GM08714 (cell line): ENCODE data around the gene YIF1A.
"Not testable (repeated sequence)": the region's sequence is repeated elsewhere in the genome, so short reads cannot be mapped to it uniquely, and the experiment has no call there.

Experiments used
- H3K4me3 ChIP-seq: fragments of 200-500 bp; sonication (Bioruptor generic); 2 replicates; pipeline ENCODE4 v1.5.1; 2014; ENCODE audit warnings: mild to moderate bottlenecking, low read length, inconsistent platforms
- ZNF274 ChIP-seq: IDR thresholded peaks from 2 replicates; pipeline ENCODE4 v1.6.1; 2012; ENCODE audit warnings: mild to moderate bottlenecking, low read depth, low read length

The YIF1A gene

DNA sequence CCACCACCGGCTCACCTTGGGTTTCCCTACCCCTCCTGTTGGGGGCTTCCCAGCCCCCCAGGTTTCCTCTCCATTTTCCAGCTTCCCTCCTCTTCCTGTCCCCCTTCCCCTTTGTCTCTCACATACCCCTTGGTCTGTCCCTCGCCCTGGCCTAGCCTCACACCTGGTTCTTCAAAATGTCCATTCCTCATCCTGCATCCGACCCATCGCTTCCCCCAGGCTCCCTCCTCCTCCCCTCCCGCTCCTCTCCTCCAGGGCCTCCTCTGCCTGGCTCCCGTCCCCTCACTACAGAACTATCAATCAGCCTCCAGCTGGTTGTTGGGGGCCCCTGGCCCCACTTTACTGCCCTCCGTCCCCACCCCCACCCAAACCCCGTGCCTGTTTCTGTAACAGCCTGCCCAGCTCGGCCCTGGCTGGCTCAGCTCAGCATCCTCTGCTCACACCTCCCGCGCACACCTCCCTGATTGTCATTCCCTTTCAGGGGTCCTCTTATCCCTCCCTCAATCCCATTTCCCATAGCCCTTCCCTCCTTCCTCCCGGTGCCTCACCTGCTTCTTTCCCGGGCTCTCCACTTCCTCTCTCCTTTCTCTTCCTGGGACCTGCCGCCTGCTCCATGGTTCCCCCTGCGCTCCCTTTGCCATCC lies 9.7 kb downstream of the YIF1A start:
- no peak for TF ChIP-seq ZNF274
- no peak overlapping the region for H3K4me3 ChIP-seq

DNA sequence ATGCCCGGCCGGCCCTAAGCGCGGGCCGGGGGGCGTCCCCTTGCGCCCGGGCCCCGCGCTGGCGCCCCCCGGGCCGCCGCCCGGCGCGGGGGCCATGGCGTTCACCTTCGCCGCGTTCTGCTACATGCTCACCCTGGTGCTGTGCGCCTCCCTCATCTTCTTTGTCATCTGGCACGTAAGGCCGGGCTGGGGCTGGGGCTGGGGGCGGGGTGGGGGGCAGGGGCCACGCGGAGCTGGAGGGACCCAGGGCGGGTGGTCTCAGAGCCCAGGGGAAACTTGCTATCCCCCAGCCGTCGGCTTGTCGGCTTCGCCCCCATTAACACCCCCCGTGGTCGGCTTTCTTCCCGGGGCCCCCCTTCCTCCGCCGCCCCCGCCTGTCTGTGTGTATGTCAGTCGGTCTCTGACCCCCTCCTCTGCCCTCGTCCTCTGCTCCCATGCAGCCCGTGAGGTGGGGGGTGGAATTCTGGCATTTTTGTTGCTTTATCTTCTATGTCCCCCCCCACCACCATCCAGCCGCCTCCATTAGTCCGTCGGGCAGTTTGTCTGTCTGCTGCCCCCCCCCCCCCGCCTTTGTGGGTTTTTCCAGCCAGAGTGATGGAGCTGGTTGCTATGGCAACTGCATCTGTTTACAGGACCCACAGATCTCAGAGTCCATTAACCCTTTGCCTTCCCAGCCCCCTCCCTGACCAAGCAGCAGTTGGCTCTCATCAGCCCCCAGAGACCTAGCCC lies 10.4 kb downstream of the YIF1A start:
- no peak overlapping the region for H3K4me3 ChIP-seq
- no peak for TF ChIP-seq ZNF274

DNA sequence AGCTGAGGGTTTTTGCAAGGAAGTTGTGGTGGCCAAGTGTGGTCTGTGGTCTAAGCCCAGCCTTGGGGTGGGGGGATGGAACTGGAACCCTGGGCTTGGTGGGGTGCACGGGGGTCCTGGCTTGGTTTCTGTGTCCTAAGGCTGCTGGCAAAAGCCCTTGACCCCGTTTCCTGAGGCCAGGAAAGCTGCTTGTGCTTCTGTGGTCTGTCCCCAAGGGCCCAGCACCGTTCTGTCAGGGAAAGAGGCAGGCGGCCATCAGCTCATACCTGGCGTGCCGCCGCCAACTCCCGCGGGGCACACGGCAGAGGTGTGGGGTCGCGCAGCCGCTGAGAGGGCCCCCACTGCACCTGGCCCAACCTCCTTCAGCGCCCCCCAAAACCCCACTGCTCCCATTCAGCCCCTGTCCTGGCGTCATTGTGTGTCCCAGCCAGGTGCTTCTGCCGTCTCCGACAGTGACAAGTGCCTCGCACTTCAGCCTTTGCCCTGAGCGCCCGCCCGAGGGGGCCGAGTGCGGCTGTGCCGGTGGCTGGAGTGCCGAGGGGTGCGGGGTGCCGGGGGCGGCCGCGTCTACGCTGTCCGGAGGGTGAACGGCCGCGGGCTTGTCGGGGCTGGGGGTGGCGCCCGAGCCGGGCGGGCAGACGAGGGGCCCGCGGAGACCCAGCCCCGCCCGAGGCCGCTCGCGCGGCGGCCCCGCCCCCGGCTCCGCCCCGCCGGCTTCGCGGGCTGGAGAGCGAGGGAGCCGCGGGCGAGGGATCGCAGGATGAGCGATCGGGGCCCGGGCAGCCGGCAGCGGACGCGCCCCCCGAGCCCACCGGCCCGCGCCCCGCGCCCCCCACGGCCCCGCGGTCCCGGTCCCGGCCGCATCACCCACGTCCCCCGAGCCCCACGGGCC lies 11.2 kb downstream of the YIF1A start, which contains the start of gene CNIH2:
CNIH2 (plus strand) TSS at position 705 of the 892 bp plus-strand sequence. CDS start 282 bp downstream, outside the sequence.
- H3K4me3 ChIP-seq = peak within 1 kb of the TSS; percentile 24; the same call in 1 of the 2 replicates
- no peak for TF ChIP-seq ZNF274

DNA sequence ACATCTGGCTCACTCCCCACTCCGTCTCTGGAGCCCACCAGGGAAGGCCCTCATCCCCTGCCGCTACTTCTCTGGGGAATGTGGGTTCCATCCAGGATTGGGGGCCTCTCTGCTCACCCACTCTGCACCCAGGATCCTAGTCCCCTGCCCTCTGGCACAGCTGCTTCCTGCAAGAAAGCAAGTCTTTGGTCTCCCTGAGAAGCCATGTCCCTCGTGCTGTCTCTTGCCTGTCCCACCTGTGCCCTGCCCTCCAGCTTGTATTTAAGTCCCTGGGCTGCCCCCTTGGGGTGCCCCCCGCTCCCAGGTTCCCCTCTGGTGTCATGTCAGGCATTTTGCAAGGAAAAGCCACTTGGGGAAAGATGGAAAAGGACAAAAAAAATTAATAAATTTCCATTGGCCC lies 11.9 kb downstream of the YIF1A start:
- H3K4me3 ChIP-seq = not testable (repeated sequence)

DNA sequence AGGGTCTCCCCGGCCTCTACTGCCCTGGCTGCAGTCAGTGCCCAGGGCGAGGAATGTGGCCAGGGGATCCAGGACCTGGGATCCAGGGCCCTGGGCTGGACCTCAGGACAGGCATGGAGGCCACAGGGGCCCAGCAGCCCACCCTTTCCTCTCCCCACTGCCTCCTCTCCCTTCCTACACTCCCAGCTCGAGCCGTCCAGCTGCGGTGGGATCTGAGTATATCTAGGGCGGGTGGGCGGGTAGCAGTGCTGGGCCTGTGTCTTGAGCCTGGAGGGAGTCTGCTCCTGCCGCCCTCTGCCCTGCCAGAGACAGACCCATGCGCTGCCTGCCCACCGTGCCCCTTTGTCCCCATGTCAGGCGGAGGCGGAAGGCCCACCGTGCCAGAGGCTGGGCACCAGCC lies 12.3 kb downstream of the YIF1A start:
- H3K4me3 ChIP-seq = not testable (repeated sequence)

DNA sequence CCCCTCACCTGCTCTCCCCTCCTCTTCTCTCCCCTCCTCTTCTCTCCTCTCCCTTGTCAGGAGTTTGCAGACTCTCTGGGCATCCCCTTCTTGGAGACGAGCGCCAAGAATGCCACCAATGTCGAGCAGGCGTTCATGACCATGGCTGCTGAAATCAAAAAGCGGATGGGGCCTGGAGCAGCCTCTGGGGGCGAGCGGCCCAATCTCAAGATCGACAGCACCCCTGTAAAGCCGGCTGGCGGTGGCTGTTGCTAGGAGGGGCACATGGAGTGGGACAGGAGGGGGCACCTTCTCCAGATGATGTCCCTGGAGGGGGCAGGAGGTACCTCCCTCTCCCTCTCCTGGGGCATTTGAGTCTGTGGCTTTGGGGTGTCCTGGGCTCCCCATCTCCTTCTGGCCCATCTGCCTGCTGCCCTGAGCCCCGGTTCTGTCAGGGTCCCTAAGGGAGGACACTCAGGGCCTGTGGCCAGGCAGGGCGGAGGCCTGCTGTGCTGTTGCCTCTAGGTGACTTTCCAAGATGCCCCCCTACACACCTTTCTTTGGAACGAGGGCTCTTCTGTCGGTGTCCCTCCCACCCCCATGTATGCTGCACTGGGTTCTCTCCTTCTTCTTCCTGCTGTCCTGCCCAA lies 12.8 kb downstream of the YIF1A start:
- TF ChIP-seq ZNF274 = no peak
- H3K4me3 ChIP-seq = no peak overlapping the region

DNA sequence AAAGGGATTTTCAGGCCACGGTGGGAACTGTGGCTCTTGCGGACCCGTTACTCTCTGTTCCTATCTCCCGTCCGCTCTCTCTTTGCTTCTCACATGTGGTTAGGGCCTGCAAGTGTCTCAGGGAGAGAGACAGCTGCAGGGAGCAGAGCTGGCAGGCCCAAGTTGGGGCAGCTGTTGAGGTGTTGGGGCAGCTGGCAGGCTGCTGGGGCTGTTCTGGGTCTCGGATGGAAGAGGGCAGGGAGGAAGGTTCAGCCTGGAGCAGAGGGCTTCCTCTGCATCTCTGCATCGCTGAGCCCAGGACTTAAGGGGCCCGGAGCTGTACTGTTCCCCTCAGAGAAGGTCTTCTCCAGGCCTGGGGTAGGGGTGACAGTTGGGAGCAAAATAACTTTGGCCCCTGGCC lies 13.5 kb downstream of the YIF1A start:
- no peak for TF ChIP-seq ZNF274
- no peak overlapping the region for H3K4me3 ChIP-seq

DNA sequence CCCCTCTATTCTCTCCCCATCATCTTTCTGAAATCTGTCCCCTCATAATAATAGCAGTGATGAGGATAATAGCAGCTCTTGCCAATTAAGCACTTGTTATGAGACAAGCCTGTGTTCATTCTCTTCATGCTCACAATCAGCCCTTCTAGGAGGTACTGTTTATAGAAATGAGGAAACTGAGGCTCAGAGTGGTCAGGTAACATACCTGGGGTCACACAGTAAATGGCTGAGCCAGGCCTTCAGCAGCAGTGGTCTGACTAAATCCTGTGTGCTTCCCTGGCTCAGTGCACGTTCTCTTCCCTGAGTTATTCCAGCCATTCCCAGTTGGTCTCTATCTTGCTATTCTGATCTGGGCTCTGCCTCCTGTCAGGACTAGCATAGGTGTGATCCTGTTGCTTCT lies 14.7 kb downstream of the YIF1A start:
- no peak overlapping the region for H3K4me3 ChIP-seq
- TF ChIP-seq ZNF274 = no peak

DNA sequence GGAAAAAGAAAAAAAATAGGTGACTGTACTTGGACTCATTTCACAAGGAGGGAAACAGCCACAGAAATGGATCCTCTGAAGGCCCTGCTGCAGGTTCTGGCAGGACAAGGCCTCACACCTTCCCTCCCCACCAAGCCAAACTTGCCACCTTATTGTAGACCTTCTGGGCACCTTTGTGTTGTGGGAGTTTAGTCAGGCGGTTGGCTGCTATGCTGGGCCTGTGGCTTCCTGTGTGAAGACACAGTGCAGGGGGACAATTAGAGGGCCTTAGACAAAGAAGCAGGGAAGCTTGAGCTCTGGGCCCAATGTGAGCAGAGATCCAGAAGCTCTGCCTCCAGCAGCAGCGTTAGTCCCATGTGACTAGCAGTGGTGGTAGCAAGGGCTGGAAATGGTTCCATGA lies 16.3 kb downstream of the YIF1A start:
- TF ChIP-seq ZNF274 = no peak

DNA sequence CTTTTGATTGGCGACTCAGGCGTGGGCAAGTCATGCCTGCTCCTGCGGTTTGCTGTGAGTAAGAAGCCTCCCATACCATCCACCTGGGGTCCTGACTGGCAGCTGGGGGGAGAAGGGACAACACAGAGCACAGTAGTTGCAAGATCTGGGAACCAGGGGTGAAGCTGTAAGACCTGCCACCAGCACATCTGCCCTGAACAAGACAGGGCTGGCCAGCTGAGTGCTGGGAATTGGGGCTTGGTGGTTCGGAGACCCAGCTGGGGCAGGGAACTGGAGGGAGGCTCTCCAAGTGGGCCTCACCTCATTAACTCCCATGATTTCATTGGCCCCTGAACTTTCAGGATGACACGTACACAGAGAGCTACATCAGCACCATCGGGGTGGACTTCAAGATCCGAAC lies 17.1 kb downstream of the YIF1A start:
- no peak overlapping the region for H3K4me3 ChIP-seq
- no peak for TF ChIP-seq ZNF274

More for the DNA sequence above, 16.3 kb downstream of the YIF1A start:
- no peak overlapping the region for H3K4me3 ChIP-seq

DNA sequence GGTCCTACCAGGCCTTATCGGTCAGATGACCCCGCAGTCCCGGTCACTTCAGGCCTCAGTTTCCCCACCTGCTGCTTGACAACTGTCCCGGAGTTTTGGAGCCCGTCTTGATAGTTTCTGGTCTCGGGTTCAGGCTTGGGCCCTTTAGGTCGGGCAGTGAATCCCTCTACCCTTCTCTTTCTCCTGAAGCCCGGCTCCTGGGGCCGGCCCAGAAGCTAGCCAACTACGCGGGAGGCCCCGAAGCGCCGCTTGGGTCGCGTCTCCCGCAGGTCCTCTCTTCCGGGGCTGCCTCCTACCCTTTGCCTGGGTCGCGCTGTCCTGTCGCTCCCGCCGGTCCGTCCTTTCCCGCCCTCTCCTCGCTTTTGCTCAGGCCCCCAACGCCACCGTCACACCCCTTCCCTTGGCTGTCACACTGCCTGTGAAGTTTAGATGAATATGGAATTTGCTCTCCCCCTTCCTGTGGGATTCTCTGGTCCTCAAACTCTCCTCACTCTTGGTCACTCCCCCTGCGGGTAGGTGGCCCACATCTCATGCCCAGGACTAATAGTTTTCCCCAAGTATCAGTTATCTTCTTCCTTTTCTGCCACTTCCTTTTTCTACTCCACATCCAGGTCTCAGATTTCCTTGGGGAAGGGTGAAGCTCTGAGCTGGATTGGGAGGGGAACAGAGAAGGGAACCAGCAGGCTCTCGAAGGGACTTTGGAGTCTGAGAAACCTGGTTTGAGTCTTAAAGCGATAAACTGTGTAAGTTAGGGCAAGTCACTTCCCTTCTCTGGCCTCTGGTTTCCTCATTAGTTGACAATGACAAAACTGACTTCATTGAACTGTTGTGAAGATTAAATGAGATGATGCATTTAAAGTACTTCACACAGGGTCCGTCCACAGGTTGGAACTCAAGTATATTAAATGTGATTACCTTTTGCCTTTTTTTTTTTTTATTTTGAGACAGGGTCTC lies 19.7 kb downstream of the YIF1A start:
- peak overlapping the region; percentile 98 for H3K4me3 ChIP-seq
- no peak for TF ChIP-seq ZNF274

DNA sequence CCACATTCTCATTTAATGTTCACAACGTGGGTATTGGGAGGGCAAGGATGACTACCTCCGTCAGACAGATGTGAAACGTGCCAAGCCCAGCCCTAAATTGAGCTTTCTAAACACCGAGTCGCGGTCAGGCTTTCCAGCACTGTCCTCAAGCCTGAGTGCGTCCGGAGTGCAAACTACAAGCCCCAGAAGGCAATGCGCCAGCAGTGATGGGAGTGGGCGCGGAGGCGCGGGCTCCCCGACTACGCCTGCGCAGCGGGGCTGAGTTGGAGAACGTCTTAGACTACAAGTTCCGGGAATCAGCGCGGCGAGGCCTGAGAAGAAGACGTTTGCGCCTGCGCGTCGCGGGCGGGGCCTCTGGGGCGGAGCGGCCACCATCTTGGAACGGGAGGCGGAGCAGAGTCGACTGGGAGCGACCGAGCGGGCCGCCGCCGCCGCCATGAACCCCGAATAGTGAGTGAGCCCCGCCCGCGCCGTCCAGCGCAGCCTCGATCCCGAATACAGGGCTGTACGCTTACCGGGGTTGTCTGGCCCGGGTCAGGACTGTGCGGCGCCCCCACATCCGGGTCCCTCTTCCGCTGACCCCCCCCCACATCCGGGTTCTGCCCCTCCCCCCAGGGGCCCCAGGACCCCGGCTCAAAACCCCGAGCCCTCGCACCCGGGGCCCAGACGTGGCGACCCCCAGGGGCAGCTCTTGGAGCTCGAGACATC lies 20.5 kb downstream of the YIF1A start, which contains the start of gene RAB1B:
RAB1B (plus strand) TSS at position 396 of the 708 bp plus-strand sequence; CDS start at position 437, 41 bp downstream.
- TF ChIP-seq ZNF274 = no peak
- H3K4me3 ChIP-seq = peak within 1 kb of the TSS; percentile 98
